GM23248 (cell line): ENCODE data around the gene TAS2R50.
"Not testable (repeated sequence)": the region's sequence is repeated elsewhere in the genome, so short reads cannot be mapped to it uniquely, and the experiment has no call there.

Experiments
- EZH2 ChIP-seq: fragments of 200-600 bp; sonication (generic); IDR thresholded peaks from 2 replicates; pipeline ENCODE4 v1.6.1; 2018; ENCODE audit warnings: antibody characterized with exemption, mild to moderate bottlenecking; ENCODE audit not compliant: insufficient read depth, poor library complexity, severe bottlenecking
- EZH2phosphoT487 ChIP-seq: fragments of 200-600 bp; sonication (generic); IDR thresholded peaks from 2 replicates; pipeline ENCODE4 v1.6.1; 2018; ENCODE audit warnings: antibody characterized with exemption, moderate library complexity, mild to moderate bottlenecking, low read depth; ENCODE audit not compliant: insufficient read depth

- not testable (repeated sequence) for TF ChIP-seq EZH2, EZH2phosphoT487
Measured at GRCh38 chr12:11033959-11034358, 47.2 kb upstream of the TAS2R50 start.
